Heart left ventricle (tissue), 16 donors: ENCODE results near the gene HSH2D. TPM values are rescaled to one million over a fixed set of nuclear protein-coding genes. Genes with fewer than 3 reads are reported as not detected.
"Not testable (repeated sequence)": the region's sequence is repeated elsewhere in the genome, so short reads cannot be mapped to it uniquely, and the experiment has no call there.

Source experiments
- ATAC-seq, 4 donors: fragments of 200-7000 bp; cut with Tn5 transposase; one replicate each; pipeline ENCODE4 v1.9.1; 2020 to 2022; ENCODE audit warnings: moderate library complexity in 4 of 4, mild to moderate bottlenecking in 3 of 4, moderate number of reproducible peaks in 1 of 4
- DNase-seq, 5 donors: peaks; one replicate each; pipeline ENCODE4 v3.0.0-alpha.2; 2020
- H3K27ac ChIP-seq, 12 donors: fragments of 200-600 bp; sonication (generic) in 4 of 12; one replicate each; pipeline versions ENCODE4 v1.5.0 to v1.8.0; 2016 to 2022; ENCODE audit warnings: mild to moderate bottlenecking in 2 of 12
- H3K27me3 ChIP-seq, 9 donors: fragments of 200-600 bp; sonication (generic) in 2 of 9; one replicate each; pipeline versions ENCODE4 v1.5.1 to v1.8.0; 2016 to 2022; ENCODE audit warnings: mild to moderate bottlenecking in 3 of 9
- H3K36me3 ChIP-seq, 9 donors: fragments of 200-600 bp; sonication (generic) in 2 of 9; one replicate each; pipeline versions ENCODE4 v1.5.0 to v1.8.0; 2018 to 2022; ENCODE audit warnings: mild to moderate bottlenecking in 2 of 9
- H3K4me1 ChIP-seq, 12 donors: fragments of 200-600 bp; sonication (generic) in 4 of 12; one replicate each; pipeline versions ENCODE4 v1.5.0 to v1.8.0; 2016 to 2022; ENCODE audit warnings: mild to moderate bottlenecking in 3 of 12
- H3K4me3 ChIP-seq, 12 donors: fragments of 200-600 bp; sonication (generic) in 4 of 12; one replicate each; pipeline versions ENCODE4 v1.5.0 to v1.8.0; 2017 to 2022; ENCODE audit warnings: mild to moderate bottlenecking in 9 of 12, moderate library complexity in 4 of 12
- H3K9me3 ChIP-seq, 12 donors: fragments of 200-600 bp; sonication (generic) in 4 of 12; one replicate each; pipeline versions ENCODE4 v1.5.0 to v1.8.0; 2016 to 2022; ENCODE audit warnings: mild to moderate bottlenecking in 1 of 12
- CTCF ChIP-seq, 12 donors: fragments of 200-600 bp; sonication (generic) in 4 of 12; IDR thresholded peaks; one replicate each; pipeline versions ENCODE4 v1.5.0 to v1.8.0; 2018 to 2022; ENCODE audit warnings: antibody characterized with exemption in 12 of 12, mild to moderate bottlenecking in 5 of 12
- POLR2A ChIP-seq, 2 donors: fragments of 450-650 bp; IDR thresholded peaks; one replicate each; pipeline ENCODE4 v1.6.1; 2017; ENCODE audit warnings: antibody characterized with exemption in 2 of 2, mild to moderate bottlenecking in 2 of 2, moderate library complexity in 2 of 2
- WGBS, 4 donors: extraction: QIAGEN DNeasy Blood & Tissue Kit in 2 of 4; methylation state at CpG; one replicate each; pipeline versions ENCODE4 v1.1.5 to v1.1.7; 2013 to 2018; 5-methylcytosine and 5-hydroxymethylcytosine counted together
- intact Hi-C, 10 donors: fragments of 100-400 bp; cut with DNase I; formaldehyde crosslinking; loops; one replicate each; pipeline versions ENCODE4 v1.11.1 to v1.14.2; 2022
- polyA plus RNA-seq, 2 donors: library from polyadenylated mRNA; stranded (reverse); fragments of 200-250 nt; gene quantifications; one replicate each; pipeline ENCODE4 v1.2.3, GENCODE V29; 2013
- total RNA-seq, 9 donors: library from RNA; depleted of rRNA in 2 of 9; stranded (reverse); fragments of >200 nt in 2 of 9; fragmentation: NEBNext Ultra II Directional in 3 of 9; extraction: Animal tissue kit (Norgen Biotek cat#: 25700) in 3 of 9; gene quantifications; one replicate each; pipeline versions ENCODE4 v1.1.0 to v1.2.4, GENCODE V29; 2016 to 2023
- donor health status: ischemic (EF 13 %, LVEDD 7.1; RV severe dilation, severe dysfunction).
- donor health status: healthy with polysubstance abuse.
- donor health status: DM: no; HTN: yes; CAD: no.
- donor health status: DM: no; HTN: no; CAD: no.
- donor health status: ischemic (EF 25% LVEDD 6.9; RV normal size, moderate dysfunction).
- donor health status: ischemic (EF 25% LVEDD 5.7; RV mildly dilated, moderate dysfunction).
- donor health status: healthy.
- donor health status: DM: yes; HTN: yes; CAD: no.
- donor health status: ischemic (EF 35%, LVEDD 5.7; RV mildly dilated, moderate dysfunction).
- donor health status: nonischemic (EF 11% LVEDD 7.7; RV severe dilation, severe dysfunction).
- donor health status: DM: yes; HTN: yes; CAD: no.
- donor health status: PGD.
- donor health status: ischemic (EF 29% LVEDD 5.4; RV normal size, mild dysfunction).
- donor health status: nonischemic (EF 23%, LVEDD 6.1; RV moderate dilation, normal function).

Gene HSH2D
- total and polyA plus RNA-seq, 11 donors = 0.12 to 1.8 (median 0.30) TPM; not detected in 4

DNA sequence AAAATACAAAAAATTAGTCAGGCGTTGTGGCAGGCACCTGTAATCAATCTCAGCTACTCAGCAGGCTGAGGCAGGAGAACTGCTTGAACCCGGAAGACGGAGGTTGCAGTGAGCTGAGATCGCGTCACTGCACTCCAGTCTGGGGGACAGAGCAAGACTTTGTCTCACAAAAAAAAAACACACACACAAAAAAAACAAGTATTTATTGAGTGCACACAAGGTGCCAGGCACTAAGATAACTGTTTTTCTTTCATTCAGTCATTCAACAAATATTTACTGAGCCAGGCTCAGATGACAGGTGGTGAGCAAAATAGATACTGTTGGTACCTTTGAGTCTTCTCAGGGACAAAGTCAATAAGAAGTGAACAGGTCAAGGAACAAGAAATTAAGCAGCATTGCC is 23.6 kb downstream of the HSH2D start:
- no peak overlapping the region for H3K27ac ChIP-seq
- H3K4me1 ChIP-seq = no peaks in the 10 kb centered on the region
- ATAC-seq (no peak), DNase-seq (no peak)
- 90 to 94% (median 93%) methylated on average over 5 of the region's 5 CpGs for WGBS, 4 donors
- H3K9me3 ChIP-seq = no peaks in the 10 kb centered on the region
- peaks cover 0 to 4% (median 0%) of the 10 kb centered on the region in 9 donors for H3K27me3 ChIP-seq
- intact Hi-C loops = no loop called here
- no peak for TF ChIP-seq CTCF (IDR thresholded peaks at IDR 0.05)
- TF ChIP-seq POLR2A (IDR thresholded peaks at IDR 0.05) = no peak
- H3K36me3 ChIP-seq = no peaks in the 10 kb centered on the region
- no peak overlapping the region for H3K4me3 ChIP-seq

GRCh38 chr19:16168465-16169081 is 25.1 kb downstream of the HSH2D start:
- TF ChIP-seq POLR2A (IDR thresholded peaks at IDR 0.05) = no peak
- no peak for TF ChIP-seq CTCF (IDR thresholded peaks at IDR 0.05)
- Histone ChIP-seq H3K36me3 (no peaks in the 10 kb centered on the region), H3K27me3 (peaks cover 0 to 4% (median 0%) of the 10 kb centered on the region in 9 donors), H3K9me3 (no peaks in the 10 kb centered on the region), H3K27ac (no peak overlapping the region), H3K4me3 (no peak overlapping the region), H3K4me1 (no peaks in the 10 kb centered on the region)
- ATAC-seq (no peak), DNase-seq (no peak)
- intact Hi-C loops = no loop called here
- 39 to 56% (median 44%) methylated on average over 2 of the region's 2 CpGs for WGBS, 4 donors

DNA sequence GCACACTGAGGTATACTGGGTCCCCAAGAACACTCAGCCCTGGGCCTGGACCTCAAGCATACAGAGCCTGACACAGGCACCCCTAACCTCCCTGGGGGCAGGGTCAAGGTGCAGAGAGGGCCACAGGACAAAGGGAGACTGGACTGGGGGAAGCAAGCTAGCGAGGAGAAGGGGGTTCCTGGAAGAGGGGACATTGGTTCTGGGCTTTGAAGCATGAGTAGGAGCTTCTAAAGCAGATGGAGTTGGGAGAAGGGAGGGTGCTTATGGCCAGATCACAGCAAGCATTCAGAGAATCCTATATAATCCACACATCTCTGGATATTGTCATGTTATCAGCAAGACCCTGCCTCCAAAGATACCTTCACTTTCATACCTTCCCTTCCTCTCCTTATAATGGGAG is 26.6 kb downstream of the HSH2D start:
- no peaks in the 10 kb centered on the region for H3K4me1 ChIP-seq
- TF ChIP-seq CTCF (IDR thresholded peaks at IDR 0.05) (no peak), POLR2A (IDR thresholded peaks at IDR 0.05) (no peak)
- DNase-seq (no peak), ATAC-seq (no peak)
- no peak overlapping the region for H3K27ac ChIP-seq
- 66 to 73% (median 70%) methylated on average over 1 of the region's 1 CpG for WGBS, 4 donors
- no peaks in the 10 kb centered on the region for H3K36me3 ChIP-seq
- intact Hi-C loops = no loop called here
- H3K9me3 ChIP-seq = peaks cover 0 to 3% (median 0%) of the 10 kb centered on the region in 12 donors
- H3K4me3 ChIP-seq = no peak overlapping the region
- H3K27me3 ChIP-seq = peaks cover 0 to 7% (median 0%) of the 10 kb centered on the region in 9 donors

DNA sequence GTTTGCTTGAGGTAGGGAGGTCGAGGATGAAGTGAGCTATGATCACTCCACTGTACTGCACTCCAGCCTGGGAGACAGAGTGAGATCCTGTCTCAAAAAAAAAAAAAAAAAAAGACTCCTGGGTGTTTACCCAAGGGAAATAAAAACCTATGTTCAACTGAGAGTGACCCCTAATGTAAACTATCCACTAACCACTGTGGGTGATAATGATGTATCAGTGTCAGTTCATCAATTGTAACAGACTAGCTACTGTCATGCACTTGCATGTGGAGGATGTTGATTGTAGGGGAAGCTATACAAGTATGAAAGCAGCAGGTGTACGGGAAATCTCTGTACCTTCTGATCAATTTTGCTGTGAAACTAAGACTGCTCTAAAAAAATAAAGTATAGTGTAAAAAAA is 32.5 kb downstream of the HSH2D start:
- intact Hi-C loops = no loop called here
- DNase-seq = no peak
- WGBS, 4 donors = 54 to 63% (median 56%) methylated on average over 2 of the region's 2 CpGs
- TF ChIP-seq CTCF (IDR thresholded peaks at IDR 0.05) (no peak), POLR2A (IDR thresholded peaks at IDR 0.05) (no peak)
- peaks cover 0 to 9% (median 3%) of the 10 kb centered on the region in 12 donors for H3K9me3 ChIP-seq
- no peaks in the 10 kb centered on the region for H3K36me3 ChIP-seq
- peaks cover 0 to 7% (median 0%) of the 10 kb centered on the region in 9 donors for H3K27me3 ChIP-seq
- H3K4me1 ChIP-seq = no peaks in the 10 kb centered on the region
- H3K27ac ChIP-seq = no peak overlapping the region
- ATAC-seq = no peak
- no peak overlapping the region for H3K4me3 ChIP-seq

DNA sequence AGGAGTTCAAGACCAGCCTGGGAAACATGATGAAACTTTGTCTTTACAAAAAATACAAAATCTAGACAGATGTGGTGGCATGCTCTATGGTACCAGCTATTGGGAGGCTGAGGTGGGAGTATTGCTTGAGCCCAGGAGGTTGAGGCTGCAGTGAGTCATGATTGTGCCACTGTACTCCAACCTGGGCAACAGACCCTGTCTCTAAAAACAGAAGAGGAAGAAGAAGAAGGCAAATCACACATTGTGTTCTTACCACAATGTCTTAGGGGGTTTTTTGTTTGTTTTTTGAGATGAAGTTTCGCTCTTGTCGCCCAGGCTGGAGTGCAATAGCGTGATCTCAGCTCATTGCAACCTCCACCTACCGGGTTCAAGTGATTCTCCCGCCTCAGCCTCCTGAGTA is 35.4 kb downstream of the HSH2D start:
- WGBS, 4 donors = 86 to 89% (median 87%) methylated on average over 5 of the region's 5 CpGs
- ATAC-seq, H3K4me1 ChIP-seq, H3K27me3 ChIP-seq, H3K4me3 ChIP-seq, intact Hi-C loops, H3K9me3 ChIP-seq, H3K27ac ChIP-seq, DNase-seq, H3K36me3 ChIP-seq: not testable (repeated sequence)
